COR-L47 (cell line): Measurements from ENCODE around the gene ZIC3.

Experiments used
- DNase-seq: peaks from one replicate; lab custom pipeline; 2025; lab: John Stamatoyannopoulos, UW

The ZIC3 gene

GRCh38 chrX:137574102-137574783 is 8.3 kb downstream of the ZIC3 start:
- DNase-seq: no peak

GRCh38 chrX:137574784-137575293 is 8.9 kb downstream of the ZIC3 start:
- no peak for DNase-seq

DNA sequence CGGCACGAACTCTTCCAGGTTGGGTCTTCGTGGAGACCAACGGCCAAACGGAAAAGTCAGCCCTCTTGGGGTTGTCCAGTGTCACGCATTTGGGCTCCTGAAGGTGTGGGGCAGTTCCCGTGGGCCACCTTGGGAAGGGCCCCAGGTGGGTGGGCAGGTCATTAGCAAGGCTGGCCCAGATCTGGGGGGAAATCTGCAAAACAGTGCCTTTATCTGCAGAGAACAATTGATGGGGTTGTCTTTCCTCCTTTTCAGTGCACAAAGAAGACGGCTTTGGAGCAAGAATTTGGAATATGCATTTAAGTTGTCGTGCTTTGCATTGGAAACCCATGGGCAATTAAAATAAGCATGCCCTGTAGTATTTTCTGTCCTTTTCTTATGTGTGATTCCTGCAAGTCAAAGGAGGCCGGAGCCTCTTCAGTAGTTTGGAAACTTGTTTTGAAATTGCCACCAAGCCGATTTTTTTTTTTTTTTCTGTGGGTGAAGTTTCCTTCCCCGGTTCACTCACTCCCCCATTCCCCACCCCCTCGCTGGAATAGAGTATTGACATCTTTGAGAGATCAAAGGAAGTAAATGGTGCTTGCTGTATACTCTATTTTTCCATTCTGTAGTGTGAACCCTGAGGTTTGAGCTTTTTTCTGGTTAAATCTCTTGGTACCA is 9.8 kb downstream of the ZIC3 start:
- no peak for DNase-seq

- no peak for DNase-seq
These were observed 21.2 kb downstream of the ZIC3 start for GRCh38 chrX:137587151-137587550.

GRCh38 chrX:137600769-137601168 is 34.8 kb downstream of the ZIC3 start:
- no peak for DNase-seq
